HG03060 (cell line): ENCODE data around the gene ATF7.
"Not testable (repeated sequence)": the region's sequence is repeated elsewhere in the genome, so short reads cannot be mapped to it uniquely, and the experiment has no call there.

Experiments
- ATAC-seq: cut with Tn5 transposase; IDR thresholded peaks from one replicate; pipeline ENCODE4 v1.9.1; 2021; ENCODE audit warnings: low read depth, moderate number of reproducible peaks; ENCODE audit not compliant: unreplicated experiment

The ATF7 gene

DNA sequence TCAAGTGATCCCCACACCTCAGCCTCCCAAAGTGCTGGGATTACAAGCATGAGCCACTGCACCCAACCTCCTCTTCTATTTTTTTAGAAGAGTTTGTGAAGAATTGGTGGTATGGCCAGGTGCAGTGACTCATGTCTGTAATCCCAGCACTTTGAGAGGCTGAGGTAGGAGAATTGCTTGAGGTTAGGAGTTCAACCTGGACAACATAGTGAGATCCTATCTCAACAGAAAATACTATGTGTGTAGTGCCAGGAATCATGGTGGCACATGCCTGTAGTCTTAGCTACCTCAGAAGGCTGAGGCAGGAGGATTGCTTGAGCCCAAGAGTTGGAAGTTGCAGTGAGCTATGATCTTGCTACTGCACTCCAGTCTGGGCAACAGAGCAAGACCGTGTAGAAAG, 5.5 kb upstream of the ATF7 start:
- ATAC-seq, result no peak

DNA sequence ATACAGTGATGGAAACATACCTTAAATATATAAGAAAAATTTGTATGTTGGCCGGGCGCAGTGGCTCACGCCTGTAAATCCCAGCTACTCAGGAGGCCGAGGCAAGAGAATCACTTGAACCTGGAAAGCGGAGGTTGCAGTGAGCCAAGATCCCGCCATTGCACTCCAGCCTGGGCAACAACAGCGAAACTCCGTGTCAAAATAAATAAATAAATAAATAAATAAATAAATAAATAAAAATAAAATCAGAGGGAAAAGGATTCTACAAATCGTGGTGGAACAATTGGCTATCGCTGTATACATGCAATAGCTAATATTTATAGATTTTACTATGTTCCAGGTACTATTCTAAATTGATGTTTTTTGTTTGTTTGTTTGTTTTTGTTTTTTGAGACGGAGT, 1.7 kb upstream of the ATF7 start:
- no peak for ATAC-seq

DNA sequence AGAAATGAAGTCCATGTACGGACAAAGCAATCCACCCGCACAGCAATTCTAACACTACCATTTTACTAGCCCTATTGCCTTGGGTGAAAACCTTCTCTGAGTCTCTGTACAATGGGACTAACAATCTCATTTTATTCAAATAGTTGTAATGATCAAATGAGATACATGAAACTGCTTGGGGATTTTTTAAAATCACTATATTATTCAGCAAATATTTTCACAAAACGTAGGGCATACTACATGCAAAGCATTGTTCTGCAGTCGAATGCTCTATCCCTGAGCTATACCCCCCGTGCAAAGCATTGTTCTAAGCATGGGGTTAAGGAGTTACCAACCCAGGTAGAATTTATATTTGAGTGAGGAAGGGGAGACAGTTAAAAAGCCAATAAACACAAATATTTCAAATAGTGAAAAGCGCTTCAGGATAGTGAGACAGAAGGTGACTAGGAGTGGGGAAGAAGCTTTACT, 554 bp upstream of the ATF7 start:
- no peak for ATAC-seq

DNA sequence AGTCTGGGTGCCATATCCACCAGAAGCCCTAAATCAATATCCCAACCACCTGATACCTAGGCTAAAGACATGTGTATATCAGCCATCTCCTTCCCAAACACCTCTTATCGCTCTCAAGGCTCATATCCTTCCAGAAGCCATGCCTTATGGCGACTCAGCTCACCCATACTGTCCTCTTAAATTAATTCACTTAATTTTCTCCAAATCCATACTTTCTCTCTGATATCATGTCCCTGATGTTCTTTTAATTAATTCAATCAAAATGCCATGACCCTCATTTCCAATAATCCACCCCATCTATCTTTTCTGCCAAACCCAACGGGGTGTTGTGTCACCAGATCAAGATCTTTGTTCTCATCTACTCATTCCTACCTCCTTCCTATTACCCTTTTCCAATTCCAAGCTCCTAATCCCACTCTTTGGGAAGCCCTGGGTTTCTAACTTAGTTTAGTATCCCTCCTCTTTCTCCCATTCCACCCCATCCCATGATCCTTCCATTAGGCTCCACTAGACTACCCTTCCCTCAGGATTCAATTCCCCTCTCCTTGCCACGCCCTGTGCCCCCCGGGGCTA, 723 bp downstream of the ATF7 start:
- ATAC-seq, result no peak

DNA sequence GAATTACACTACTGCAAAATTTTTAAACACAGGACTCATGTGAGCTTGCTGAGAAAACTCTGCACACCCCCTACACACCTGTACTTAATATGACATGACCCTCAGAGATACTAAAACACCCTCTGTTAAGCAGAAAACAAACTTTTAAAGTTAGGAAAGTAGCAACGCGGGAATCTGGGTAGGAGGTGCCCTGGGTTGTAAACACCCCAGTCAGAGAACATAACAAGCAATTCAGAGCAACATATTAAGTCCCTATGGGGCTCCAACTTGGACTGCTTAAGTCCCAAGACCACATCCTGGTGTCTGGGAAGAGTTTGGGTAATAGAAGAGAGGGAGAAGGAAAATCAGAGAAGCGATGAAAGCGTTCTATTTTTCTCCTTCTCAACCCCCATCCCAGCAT, 1.2 kb downstream of the ATF7 start:
- ATAC-seq, result no peak

DNA sequence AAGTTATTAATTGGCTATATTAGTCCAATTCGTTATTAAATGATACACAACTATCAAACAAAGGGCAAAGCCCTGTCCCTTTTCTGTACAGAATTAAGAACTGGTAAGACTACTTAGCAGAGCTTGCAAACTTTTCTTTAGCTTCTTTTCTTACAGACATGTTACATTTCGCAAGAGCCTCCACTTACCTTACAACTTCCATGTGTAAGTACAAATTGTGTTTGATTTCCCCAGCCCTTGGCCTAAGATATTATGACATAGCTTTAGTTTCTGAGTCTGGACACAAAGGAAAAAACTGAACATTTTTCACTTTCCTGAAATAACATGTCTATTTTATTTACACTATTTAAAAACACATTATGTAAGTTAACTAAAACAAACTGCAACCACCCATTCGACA, 1.7 kb downstream of the ATF7 start:
- no peak for ATAC-seq

DNA sequence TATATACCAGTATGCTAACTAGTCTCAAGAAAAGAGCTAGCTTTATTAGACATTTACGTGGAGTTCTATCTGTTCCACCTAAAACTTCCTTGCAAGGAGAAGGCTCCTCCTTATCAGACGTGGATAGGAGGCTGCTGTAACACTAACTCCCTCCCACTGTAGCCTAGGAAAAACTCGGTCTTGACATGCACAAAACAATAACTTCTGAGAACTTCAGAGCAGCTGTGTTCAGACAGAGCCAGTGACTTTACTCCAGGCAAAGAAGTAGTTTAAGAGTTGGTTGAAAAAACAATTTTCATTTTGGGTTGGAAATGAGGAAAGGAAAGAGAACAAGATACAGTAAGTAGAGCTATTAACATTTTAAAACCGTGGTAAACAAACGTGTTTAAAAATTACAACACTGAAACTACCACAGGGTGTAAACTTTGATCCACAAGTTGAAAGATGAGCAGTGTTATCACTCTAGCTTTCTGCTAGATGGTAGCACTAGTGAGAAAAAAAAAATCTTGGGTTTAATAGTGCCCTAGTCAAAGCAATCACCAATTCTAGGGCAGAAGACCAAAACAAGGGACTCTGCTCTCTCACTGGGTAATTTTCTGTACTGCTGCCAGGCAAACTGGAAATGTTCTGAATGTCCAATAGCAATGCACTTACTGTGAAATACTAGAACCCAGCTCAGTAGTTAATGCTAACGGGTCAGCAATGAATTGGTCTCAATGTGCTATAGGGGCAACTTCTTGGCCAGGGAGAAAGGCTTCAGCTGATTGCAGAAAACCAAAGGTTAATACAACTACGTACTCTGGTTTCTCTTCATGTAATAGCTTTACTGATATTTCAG, 2.4 kb downstream of the ATF7 start:
- no peak for ATAC-seq

DNA sequence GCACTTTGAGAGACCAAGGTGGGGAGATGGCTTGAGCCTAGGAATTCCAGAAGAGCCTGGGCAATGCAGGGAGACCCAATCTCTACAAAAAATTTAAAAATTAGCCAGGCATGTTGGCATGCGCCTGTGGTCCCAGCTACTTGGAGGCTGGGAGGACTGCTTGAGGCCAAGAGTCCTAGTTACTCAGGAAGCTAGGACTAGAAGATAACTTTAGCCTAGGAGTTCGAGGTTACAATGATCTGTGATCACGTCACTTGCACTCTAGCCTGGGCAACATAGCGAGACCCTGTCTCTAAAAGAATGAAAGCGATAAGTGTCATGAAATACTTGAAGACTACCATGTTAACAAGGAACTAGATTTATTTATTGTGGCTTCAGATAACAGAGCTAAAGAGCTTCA, 3.5 kb downstream of the ATF7 start:
- ATAC-seq, result no peak

DNA sequence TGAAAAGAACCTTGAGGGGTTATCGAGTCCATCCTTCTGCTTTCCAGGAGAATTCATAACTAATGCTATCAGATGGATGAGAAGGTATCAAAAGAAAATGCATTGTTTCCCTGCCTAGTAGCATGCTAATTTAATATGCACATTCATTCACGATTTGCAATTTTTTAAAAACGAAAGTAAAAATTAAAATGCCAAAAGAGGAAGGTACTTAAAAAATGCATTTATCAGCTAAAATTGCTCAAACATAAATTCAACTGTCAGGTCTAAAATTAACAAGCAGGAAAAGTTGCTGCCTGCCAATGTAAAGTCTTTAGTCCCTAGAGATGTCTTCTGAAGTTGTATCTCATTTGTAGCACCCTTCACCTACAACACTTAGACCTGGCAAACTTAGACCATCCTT, 7.9 kb downstream of the ATF7 start:
- no peak for ATAC-seq

DNA sequence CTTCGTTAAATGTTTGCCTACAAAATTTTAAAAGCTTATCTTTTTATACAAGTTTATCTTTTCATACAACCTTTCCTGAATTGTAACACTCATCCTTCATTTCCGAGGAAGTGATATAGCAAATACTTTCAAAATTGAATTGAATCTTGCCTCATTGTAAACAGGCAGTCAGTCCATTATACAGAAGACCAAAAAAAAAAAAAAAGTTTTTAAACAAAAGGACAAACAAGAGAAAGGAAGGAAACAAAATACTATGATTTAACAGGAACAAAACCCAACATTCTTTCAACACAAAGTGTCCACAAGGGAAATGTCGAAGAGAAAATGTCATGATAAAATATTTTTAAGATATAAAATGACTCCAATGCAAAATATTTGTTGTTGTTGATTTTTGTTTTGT, 8.5 kb downstream of the ATF7 start:
- no peak for ATAC-seq

DNA sequence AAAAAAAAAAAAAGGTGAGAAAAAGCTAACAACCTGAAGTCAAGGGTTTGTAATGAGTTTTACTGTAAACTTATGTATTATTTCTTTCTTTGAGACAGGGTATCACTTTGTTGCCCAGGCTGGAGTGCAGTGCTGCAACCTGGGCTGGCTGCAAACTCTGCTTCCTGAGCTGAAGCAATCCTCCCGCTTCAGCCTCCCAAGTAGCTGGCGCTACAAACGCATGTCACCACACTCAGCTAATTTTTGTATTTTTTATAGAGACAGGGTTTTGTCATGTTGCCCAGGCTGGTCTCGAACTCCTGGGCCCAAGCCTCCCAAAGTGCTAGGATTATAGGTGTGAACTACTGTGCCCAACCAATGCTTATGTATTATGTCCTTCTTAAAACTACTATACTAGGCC, 9.2 kb downstream of the ATF7 start:
- ATAC-seq, result no peak

DNA sequence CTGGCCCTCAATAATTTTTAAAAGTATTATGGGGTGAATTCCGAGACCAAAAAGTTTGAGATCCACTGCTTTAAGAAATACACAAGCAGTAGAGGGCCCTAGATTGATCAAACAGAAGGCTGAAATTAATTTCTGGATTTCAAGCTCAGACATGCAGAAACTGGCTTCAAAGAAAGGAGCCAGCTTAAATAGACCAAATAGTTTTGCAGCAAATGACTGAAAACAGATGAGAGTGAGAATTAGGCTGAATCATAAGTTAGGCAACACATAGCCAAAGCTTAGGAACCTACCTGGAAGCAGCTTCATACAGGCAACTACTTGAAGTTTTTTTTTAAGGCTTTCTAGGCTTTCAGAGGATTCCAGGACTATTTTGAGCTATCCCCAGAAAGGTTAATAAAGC, 12.4 kb downstream of the ATF7 start:
- no peak for ATAC-seq

DNA sequence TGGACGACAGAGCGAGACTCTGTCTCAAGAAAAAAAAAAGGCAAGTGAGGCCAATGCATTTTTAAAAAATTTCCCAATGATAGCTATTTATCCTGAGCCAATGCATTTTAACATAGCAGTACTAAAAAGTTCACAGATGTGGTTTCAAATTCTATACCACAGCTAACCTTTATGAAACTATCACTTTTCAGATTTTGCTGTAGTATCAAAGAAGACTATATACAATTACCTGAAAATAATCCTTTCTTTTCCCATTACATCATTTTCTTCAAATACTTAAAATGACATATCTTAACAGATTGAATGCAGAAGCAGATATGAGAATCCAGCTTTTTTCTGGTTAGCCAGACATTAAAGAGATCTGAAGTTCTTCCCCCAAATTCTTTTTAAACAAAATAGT, 13.2 kb downstream of the ATF7 start:
- ATAC-seq, result no peak

DNA sequence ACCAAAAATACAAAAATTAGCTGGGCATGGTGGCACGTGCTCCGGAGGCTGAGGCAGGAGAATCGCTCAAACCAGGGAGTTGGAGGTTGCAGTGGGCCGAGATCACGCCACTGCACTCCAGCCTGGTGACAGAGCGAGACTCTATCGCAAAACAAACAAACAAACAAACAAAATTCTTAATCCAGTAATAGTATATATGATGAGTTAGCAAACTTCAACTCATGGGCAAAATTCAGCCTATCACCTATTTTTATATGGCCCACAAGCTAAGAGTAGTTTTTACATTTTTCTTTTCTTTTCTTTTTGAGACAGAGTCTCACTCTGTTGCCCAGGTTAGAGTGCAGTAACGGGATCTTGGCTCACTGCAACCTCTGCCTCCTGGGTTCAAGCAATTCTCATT, 14.9 kb downstream of the ATF7 start:
- no peak for ATAC-seq

DNA sequence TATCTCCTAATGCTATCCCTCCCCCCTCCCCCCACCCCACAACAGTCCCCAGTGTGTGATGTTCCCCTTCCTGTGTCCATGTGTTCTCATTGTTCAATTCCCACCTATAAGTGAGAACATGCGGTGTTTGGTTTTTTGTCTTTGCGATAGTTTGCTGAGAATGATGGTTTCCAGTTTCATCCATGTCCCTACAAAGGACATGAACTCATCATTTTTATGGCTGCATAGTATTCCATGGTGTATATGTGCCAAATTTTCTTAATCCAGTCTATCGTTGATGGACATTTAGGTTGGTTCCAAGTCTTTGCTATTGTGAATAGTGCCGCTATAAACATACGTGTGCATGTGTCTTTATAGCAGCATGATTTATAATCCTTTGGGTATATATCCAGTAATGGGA, 19.5 kb downstream of the ATF7 start:
- not testable (repeated sequence) for ATAC-seq

DNA sequence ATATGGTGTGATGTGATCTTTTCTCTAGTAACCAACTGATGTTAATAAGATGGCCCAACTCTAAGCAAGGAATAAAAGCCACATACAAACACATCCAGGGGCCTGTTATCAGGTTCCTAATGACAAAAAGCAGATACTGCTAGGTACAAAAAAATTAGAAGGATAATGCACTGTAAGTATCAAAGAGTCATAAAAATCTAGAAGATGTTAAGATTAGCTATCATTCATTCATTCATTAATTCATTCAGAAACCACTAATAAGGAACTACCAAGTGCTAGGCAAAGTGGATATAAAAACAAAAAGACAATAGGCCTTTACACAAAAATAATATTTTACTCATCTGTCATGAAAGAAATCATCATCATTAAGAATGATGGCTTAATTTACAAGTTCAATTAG, 21.6 kb downstream of the ATF7 start:
- ATAC-seq, result no peak

DNA sequence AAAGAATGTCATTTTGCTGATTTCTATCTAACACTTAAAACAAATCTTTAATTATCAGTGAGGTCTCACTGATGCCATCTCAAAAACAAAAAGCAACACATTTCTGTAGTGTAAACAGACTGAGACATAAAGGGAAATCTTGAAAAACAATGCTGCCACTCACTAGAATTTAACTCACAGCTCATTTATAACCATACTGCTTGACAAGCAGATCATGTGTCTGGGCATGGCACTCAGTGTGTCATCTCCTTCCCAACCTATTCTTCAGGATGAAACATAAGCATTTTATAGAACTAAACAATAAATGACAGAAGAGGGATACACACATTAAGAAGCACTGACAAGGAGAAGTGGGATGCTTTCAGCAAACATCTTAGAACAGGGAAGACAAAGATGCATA, 22.4 kb downstream of the ATF7 start:
- ATAC-seq, result no peak

DNA sequence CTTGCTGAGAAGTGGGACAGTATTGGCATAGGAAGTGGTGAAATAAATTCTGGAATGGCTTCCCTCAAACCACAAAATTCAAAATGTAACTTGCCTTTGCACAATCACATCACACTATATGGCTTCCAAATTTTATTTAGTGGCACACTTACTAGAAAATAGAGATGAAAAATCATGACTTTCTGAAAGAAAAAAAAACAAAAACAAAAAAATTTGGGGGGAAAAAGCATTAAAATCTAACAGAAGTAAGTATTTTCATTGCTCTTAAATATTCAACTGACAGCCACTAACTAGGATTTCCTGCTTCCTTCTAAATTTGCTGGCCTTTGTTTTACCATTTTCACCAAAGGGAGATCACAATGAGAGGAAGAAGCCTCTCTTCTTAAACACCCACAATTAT, 23.0 kb downstream of the ATF7 start:
- no peak for ATAC-seq

DNA sequence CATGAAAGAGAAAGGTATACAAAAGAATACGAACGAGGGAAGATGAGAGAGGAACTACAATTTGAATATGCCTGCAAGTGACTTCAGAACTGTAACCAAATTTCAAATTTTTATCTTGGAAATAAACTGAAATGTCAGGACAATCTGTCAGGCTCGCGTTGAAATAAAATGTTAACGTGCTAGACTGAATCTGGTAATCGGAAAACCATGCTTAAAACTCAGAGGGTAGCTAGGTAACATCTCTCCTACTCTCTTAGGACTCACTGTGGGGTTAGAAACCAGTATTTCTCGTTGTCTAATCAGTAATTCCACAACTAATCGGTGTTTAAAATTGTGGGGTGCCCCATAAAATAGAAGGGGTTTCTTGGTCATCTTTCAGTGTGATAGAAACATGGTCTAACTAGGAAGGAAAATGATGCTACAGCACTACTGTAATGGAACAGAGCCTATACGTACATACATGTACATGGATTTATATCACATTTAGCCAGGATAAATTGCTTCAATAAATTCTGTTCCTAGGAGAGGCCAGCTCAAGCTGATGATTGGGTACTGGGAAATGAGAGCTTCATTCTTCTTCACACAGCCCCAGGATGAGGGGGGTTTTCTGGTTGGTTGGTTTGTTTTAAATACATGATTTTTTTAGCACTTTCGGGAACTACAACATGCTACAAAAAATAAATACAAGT, 23.9 kb downstream of the ATF7 start:
- ATAC-seq, result no peak

DNA sequence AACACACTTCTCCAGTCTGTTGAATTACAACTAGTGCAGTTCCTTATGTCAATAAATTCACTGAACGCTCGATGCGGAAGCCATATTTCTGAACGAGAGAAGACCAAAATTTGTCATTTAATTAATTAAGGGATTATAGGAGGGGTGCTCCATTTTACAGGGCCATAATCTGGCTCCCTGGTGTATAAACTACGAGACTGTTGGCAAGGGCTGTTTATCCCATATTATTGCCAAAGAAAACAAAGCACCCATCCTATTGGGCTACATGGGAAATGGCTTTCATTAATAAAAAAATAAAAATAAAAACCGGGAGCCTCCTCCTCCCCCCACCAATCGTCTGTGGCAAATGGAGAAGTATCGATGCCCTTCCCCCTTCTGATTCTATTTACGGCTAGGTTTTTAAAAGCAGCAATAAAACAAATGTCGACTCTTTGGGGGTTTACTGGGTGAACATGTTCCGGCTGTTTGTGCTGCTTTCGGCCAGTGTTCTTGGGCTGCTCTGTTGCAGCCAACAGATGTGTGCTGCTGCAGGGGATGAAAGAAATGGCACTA, 24.8 kb downstream of the ATF7 start:
- ATAC-seq, result no peak

DNA sequence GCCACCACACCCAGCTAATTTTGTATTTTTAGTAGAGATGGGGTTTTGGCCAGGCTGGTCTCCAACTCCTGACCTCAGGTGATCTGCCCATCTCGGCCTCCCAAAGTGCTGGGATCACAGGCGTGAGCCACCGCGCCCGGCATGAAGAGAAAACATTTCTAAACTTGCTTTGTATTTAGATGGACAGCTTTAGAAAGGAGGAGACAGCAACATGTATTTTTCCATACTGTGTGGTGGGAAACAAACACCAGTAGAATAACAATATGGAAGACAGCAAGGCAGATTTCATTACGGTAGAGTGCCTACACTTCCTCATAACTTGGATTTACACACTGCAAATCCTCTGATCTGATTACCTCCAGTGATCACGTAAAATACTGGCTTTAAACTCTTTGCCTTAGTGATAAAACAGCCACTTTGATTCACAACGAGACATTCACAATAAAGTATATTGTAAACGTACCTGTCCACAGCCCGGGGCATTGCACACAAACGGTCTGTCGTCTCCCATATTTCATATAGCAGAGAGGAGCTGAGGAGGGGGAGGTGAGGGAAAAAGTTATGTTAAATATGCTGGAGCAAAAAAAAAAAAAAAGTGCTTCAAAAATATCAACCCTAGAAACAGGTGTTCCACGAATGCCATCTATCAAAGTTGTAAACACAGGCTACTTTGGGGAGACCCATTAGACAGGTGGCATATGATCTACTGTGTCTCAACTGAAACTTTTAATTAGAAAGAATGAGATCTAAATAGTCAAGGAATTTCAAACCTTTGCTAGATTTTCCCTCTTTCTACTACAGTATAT, 25.5 kb downstream of the ATF7 start:
- no peak for ATAC-seq
